ENCODE measurements around the gene DYNC1LI1. TPM values are rescaled to one million over a fixed set of nuclear protein-coding genes. Genes with fewer than 3 reads are reported as not detected.

DYNC1LI1 gene
- 28.6 and 33.4 TPM in 2 replicates for total RNA-seq

DNA sequence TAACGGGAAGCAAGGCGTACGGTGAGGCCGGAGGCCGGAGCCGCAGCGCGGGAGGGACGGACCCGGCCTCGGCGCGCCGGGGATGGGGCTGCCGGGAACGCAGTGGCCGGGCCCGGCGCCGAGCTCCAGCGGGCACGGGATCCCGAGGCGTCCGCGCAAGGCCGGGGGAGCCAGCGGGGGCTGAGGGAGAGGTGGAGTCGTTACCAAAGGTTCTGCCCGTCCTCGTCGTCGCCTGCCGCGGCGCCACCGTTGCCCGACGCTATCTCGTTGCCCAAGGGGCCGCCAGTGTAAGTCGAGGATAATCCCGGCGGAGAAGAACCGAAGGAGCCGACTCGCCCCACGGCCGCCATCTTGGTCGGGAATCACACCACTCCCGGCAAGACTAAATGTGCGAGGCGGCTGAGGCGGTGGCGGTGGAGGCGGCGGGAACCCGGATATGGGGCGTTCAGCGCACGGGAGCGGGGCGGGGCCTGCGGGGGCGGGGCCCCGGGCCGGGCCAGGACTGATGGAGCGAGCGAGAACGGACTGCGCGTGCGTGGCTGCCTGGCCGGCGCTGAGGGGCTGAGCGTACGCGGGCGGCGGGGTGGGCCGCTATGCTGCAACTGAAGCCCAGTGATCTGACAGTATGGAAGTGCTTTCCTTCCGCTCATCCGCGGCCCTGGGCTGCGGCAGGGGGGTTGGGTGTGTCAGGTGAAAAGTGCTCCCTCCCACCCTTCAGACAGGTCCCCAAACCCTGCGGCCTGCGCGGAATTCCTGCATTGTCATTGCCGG is at the start of gene DYNC1LI1:
Gene DYNC1LI1, minus strand, starts transcription at position 438 of the 771 bp plus-strand sequence. Its CDS starts 88 bp downstream, at position 350.

DNA sequence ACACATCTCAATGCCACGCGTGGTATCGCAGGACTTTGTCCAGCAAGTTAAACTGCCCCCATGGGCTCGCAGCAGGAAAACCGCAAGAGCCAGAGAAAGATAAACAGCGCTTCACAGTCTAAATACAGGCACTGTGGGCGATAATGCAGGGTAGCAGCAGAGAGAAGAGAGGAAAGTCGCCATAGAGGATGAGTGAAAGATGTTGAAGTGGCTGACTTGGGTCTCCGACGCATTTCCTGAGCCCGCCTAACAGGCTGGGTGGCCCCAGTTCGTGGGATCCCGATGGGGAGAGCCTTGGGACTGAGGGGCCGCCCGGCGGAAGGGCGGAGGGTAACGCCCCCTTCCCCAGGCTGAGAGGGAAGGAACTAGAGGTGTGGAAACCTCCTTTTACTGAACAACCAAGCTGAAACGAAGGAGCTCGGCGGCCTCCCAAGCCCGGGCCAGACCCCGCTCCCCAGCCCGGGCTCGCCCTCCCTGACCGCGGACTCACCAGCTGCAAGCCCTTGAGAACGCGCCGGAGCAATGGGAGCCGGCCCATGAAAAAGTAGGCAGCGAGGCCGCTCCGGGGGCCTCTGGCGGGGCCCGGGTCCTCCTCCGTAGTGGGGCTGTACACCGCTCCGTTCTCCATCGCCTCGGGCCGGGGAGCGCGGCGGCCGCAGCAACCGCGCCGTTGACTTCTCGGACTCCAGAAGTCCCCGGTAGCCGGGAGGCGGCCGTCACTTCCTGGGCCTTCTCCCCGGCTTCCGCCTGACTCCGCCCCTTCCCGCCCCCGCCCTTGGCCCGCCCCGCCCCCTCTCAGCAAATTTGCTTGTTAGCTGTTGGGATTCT is 68.3 kb downstream of the DYNC1LI1 start, which contains the start of gene CMTM6:
Gene CMTM6, minus strand, starts transcription at position 735 of the 828 bp plus-strand sequence. Its CDS starts 107 bp downstream, at position 628.

Other genes with a start within 250 kb of the DYNC1LI1 start
- gene CMTM7, start 179.0 kb downstream of the DYNC1LI1 start, total RNA-seq, result 27.1 and 32.7 TPM in 2 replicates
- gene CMTM6, start 68.0 kb downstream of the DYNC1LI1 start, total RNA-seq, result 69.6 and 114 TPM in 2 replicates
- 13.3 and 34.6 TPM in 2 replicates for gene CNOT10, start 114.3 kb upstream of the DYNC1LI1 start, total RNA-seq
- not detected in 2 replicates for gene TRIM71, start 247.1 kb upstream of the DYNC1LI1 start, total RNA-seq

All from airway epithelial cell (primary cell).